GM19023 (cell line): ENCODE results near the gene FAM149A.
A peak's percentile ranks its signal among the peaks of the same experiment; 100 is the strongest.

Experiments
- ATAC-seq: cut with Tn5 transposase; IDR thresholded peaks from one replicate; pipeline ENCODE4 v1.9.1; 2021; ENCODE audit warnings: mild to moderate bottlenecking, moderate library complexity; ENCODE audit not compliant: unreplicated experiment

The FAM149A gene

DNA sequence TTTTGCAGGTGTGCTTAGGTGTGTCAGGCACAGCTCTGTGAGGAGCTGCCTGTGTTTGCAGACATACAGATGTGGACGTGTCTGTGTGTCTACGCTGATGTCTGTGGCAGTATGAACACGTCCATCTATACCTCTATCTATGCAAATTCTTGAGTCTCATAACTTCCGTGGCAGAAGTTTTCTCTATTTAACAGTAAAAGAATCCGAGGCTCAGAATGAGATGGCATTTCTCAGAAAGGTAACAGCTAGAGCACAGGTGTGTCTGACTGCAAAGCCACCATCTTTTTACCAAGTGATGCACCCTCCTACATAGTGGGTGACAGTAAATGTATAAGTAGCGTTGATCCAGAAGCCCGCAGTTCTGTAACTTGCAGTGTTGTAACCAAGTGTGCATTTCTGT lies 47.0 kb downstream of the FAM149A start:
- no peak for ATAC-seq

GRCh38 chr4:186158021-186158813 lies 53.7 kb downstream of the FAM149A start:
- no peak for ATAC-seq

DNA sequence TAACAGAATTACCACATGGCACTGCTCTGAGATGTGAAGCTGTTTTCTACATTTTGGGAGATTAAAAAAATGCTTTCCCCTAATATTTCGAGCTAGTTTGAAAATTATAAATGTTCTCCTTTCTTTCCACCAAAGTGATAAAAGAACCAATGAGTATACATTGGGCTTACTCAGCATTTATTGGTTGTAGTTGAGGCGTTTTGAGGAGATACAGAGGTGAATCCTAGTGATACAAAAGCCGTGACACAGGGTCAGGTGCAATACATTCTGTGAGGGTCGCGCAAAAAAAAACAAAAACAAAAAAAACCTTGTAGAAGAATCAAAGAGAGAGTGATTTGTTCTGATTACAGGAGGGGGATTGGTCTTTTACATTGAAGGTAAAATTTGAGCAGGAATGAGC lies 54.5 kb downstream of the FAM149A start:
- ATAC-seq: no peak

DNA sequence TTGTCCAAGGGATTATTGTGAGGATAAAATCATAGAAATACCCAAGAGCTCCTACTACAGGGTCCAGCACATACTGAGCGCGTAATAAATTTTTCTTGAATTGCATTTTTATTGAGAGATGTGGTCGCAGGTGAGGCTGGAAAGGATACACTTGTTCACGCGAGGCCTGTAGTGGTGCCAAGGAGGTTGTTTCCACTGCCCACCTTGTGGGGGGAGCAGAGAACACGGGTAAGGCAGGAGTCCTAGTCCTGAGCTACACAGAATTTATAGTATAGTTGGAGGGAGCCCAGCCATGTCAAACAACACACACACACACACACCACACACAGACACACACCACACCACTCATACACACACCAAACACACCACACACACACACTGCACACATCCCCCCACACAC lies 55.1 kb downstream of the FAM149A start:
- no peak for ATAC-seq

GRCh38 chr4:186161138-186161537 lies 56.6 kb downstream of the FAM149A start:
- ATAC-seq: peak; percentile 98

GRCh38 chr4:186166852-186167512 lies 62.5 kb downstream of the FAM149A start:
- no peak for ATAC-seq

- ATAC-seq: no peak
These were observed 63.1 kb downstream of the FAM149A start for GRCh38 chr4:186167605-186168004.

DNA sequence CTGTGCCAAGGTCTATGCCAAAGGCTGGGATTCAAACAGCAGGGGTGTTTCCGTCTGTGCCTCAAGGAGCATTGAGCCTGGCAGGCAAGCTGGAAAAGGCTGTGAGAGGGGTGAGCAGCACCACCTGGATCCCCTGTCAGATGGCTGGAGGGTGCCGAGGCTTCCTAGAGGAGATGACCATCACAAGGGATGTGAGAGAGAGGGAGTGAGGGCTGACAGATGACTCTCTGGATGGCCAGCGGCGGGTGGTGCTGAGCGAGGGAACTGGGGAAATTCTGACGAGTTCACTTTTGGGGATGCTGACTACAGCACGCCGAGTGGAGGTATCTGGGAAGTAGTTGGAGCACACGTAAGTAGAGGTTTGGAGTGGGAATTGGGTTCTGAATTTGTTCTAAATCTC lies 64.2 kb downstream of the FAM149A start:
- ATAC-seq: no peak

DNA sequence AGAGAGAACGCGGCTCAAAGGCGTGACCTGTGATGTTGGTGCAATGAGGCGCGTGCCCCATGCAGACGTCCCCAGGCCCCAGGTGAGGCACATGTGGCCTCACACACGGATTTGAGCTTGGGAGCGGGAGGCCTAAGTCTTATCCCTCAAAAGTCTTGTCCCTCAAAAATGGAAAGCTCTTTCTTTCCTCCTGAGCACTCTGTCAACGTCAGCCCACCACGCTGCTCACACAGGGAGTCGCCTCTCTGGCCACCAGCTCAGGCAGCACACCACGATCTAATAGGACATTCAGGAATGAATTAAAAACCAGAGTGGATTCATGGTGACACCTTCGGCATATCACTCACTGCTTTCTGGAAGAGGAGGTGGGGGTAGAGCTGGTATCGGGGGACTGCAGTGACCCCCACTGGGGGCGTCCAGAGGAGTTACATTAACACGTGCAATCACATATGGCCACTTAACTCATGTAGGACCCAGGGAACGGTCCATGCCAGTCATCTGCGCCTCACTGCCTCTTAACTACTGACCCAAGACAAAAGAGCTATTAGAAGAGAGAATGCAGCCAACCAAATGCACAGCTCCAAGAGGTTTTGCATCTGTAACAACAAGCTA lies 64.9 kb downstream of the FAM149A start:
- ATAC-seq: no peak

- ATAC-seq: no peak
These were observed 65.7 kb downstream of the FAM149A start for GRCh38 chr4:186169945-186170802.

DNA sequence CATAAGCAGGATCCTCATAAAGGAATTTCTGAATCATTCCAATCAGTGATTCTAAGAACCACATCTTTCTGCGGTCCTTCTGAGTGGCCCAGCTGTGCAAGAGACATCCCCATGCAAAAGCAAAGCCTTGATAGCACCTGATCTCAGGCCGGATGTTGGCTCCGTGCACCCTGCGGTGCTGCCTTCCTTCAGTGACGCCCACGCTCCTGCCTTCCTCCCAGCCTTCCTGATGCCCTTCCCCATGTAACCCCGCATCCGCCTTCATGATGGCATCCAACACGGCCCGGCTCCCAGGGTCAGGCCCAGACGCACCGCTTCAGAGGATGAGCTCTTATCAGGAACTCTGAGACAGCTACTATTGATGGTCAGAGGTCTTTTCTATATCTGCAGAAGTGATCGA lies 66.5 kb downstream of the FAM149A start:
- ATAC-seq: no peak

- ATAC-seq: no peak
These were observed 68.0 kb downstream of the FAM149A start for GRCh38 chr4:186172546-186172945.

- ATAC-seq: no peak
These were observed 83.6 kb downstream of the FAM149A start for GRCh38 chr4:186188107-186188506.

GRCh38 chr4:186189656-186190055 lies 85.2 kb downstream of the FAM149A start:
- no peak for ATAC-seq

DNA sequence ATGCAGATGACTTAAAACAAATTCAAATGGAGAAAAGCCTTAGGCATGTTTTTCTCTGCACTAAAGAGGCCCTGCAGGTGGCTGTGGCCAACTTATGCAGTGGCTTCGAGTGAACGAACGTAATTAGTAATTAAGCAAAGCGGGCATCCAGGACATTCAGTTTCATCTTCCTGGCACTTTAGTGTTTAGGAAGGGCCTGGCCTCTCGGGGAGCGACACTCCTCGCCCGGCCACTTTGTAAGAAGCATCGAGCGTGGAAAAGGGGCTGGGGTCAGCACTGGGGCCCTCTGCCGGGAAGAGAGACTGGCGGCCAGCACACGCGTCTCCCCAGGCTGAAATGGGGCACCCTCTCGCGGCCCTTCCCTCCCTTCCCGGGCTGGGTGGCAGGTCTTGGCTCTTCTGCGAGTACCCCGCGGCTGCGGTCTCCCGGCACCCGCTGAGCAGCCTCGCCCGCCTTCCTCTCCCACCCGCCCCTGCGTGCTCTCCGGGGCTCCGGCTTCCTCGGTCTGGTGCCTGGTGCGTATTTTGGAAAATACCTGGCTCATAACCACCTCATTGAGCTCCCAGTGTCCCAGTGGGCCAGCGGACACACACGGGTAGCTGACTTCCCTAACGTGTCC lies 86.2 kb downstream of the FAM149A start:
- peak; percentile 36 for ATAC-seq

DNA sequence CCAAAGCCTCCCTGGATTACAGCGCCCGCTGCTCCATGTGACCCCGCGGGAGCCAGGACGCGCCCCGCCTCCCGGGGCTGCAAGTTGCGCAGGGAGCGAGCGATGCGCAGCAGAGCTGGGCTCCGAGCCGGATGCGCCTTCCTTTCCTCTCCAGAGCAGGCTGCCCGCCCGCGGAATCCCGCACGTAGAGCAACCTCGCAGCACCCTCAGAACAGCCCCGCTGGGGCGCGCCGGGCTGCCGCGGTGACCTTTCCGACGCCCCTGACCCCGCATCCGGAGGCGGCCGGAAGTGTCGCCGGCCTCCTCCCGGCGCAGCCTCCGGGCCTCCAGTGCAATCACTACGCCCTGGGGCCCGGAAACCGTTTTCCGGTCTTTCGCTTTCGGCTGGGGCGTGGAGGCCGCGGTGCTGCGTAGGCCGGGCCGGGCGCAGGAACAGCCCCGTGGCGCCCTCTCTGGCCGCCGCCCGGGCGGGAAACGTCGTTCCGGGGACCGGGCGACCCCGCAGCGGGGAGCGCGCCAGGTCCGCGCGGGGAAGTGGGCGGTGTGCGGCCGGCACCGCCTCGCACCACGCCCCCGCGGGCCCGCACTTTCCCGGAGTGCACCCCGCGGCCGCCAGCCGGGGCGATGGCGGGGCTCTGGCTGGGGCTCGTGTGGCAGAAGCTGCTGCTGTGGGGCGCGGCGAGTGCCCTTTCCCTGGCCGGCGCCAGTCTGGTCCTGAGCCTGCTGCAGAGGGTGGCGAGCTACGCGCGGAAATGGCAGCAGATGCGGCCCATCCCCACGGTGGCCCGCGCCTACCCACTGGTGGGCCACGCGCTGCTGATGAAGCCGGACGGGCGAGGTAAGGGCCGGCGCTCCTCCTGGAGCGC lies 86.9 kb downstream of the FAM149A start, which contains the start of gene CYP4V2:
Gene CYP4V2 (plus strand): TSS at position 368 of the 866 bp plus-strand sequence. CDS start 257 bp downstream, at position 625.
- ATAC-seq: peak; percentile 83

GRCh38 chr4:186192066-186192612 lies 87.6 kb downstream of the FAM149A start:
- no peak for ATAC-seq

GRCh38 chr4:186193851-186194250 lies 89.3 kb downstream of the FAM149A start:
- no peak for ATAC-seq

GRCh38 chr4:186196063-186196462 lies 91.6 kb downstream of the FAM149A start:
- no peak for ATAC-seq
